Thoracic aorta (tissue), 2 donors: ENCODE results near the gene CLCF1. TPM values are rescaled to one million over a fixed set of nuclear protein-coding genes. Genes with fewer than 3 reads are reported as not detected.

Experiments used
- ATAC-seq: fragments of 150-250 bp; one replicate; pipeline ENCODE4 v1.8.0; 2017; ENCODE audit warnings: low read depth; ENCODE audit not compliant: insufficient number of reproducible peaks, low FRiP score
- DNase-seq: peaks from one replicate; pipeline ENCODE4 v3.0.0-alpha.2; 2020; ENCODE audit warnings: low spot score
- H3K27ac ChIP-seq, 2 donors: fragments of 200-600 bp; sonication (generic); 1 replicate in 1 of 2; 2 replicates in 1 of 2; pipeline ENCODE4 v1.5.1; 2016; ENCODE audit warnings: mild to moderate bottlenecking in 2 of 2, moderate library complexity in 2 of 2
- H3K27me3 ChIP-seq: fragments of 200-600 bp; sonication (generic); replicated peaks from 2 replicates; pipeline ENCODE4 v1.6.0; 2016; ENCODE audit warnings: mild to moderate bottlenecking; ENCODE audit not compliant: insufficient read depth
- H3K36me3 ChIP-seq: fragments of 200-600 bp; sonication (generic); one replicate; pipeline ENCODE4 v1.5.1; 2016
- H3K4me1 ChIP-seq, 2 donors: fragments of 200-600 bp; sonication (generic); 1 replicate in 1 of 2; 2 replicates in 1 of 2; pipeline versions ENCODE4 v1.5.1 to v1.6.0; 2016; ENCODE audit warnings: low read depth in 2 of 2, mild to moderate bottlenecking in 1 of 2; ENCODE audit not compliant: control insufficient read depth in 1 of 2
- H3K4me3 ChIP-seq: fragments of 200-600 bp; sonication (generic); 2 replicates; pipeline ENCODE4 v1.5.1; 2016; ENCODE audit warnings: mild to moderate bottlenecking
- H3K9me3 ChIP-seq: fragments of 200-600 bp; sonication (generic); 2 replicates; pipeline ENCODE4 v1.5.1; 2016
- total RNA-seq, 2 donors: library from RNA; depleted of rRNA; stranded (reverse); fragments of >200 nt; gene quantifications; one replicate each; pipeline versions ENCODE4 v1.1.0 to v1.2.3, GENCODE V29; 2016
- TF ChIP-seq, protein P1 (sequence below): fragments of 200-600 bp; sonication (generic); IDR thresholded peaks from one replicate; pipeline ENCODE4 v1.5.1; 2019; ENCODE audit warnings: antibody characterized with exemption

CLCF1 gene
- total RNA-seq, 2 donors from 2014 or later = 27.1 to 38.1 TPM

DNA sequence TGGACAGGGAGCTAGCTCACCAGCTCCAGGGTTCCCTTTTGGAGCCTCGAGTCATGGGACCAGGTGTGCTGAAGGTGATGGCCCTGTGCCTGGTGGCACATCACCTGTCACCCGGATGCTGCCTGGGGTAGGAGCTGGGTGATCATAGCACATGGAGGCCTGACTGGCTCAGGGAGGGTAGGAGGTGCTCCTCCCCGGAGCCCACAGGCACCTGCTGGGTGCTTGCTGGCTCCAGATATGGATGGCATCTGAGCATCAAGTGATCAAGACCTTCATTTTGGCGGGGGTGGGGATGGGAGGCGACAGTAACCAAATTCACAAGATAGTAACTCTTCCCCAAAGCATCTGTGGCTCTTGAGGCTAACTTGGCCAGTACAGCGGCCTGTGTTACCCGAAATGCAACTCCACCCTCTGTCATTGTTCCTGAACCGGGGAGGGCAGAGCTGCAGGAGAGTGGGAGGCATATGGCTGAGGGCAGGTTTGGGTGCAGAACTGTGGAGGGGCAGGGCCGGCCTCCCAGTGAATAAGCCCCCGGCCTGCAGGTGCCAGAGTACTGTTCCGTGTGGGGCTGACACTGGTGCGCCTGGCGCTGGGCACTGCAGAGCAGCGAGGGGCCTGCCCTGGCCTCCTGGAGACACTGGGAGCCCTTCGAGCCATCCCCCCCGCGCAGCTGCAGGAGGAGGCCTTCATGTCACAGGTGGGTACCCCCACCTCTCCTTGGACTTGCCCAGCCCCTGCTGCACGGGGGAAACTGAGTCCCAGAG, 35.2 kb upstream of the CLCF1 start:
- no peak overlapping the region for H3K27ac ChIP-seq
- no peaks in the 10 kb centered on the region for H3K36me3 ChIP-seq
- TF ChIP-seq, protein P1, sequence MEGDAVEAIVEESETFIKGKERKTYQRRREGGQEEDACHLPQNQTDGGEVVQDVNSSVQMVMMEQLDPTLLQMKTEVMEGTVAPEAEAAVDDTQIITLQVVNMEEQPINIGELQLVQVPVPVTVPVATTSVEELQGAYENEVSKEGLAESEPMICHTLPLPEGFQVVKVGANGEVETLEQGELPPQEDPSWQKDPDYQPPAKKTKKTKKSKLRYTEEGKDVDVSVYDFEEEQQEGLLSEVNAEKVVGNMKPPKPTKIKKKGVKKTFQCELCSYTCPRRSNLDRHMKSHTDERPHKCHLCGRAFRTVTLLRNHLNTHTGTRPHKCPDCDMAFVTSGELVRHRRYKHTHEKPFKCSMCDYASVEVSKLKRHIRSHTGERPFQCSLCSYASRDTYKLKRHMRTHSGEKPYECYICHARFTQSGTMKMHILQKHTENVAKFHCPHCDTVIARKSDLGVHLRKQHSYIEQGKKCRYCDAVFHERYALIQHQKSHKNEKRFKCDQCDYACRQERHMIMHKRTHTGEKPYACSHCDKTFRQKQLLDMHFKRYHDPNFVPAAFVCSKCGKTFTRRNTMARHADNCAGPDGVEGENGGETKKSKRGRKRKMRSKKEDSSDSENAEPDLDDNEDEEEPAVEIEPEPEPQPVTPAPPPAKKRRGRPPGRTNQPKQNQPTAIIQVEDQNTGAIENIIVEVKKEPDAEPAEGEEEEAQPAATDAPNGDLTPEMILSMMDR = no peak
- ATAC-seq (no peak), DNase-seq (no peak)
- no peaks in the 10 kb centered on the region for H3K9me3 ChIP-seq
- peaks cover 5% of the 10 kb centered on the region for H3K27me3 ChIP-seq
- H3K4me3 ChIP-seq = no peak overlapping the region
- no peaks in the 10 kb centered on the region for H3K4me1 ChIP-seq

GRCh38 chr11:67407688-67408163, 34.3 kb upstream of the CLCF1 start:
- no peak for ATAC-seq
- H3K27me3 ChIP-seq = peaks cover 5% of the 10 kb centered on the region
- TF ChIP-seq, protein P1 = no peak
- DNase-seq = no peak
- H3K27ac ChIP-seq = no peak overlapping the region
- H3K9me3 ChIP-seq = no peaks in the 10 kb centered on the region
- H3K4me1 ChIP-seq = no peaks in the 10 kb centered on the region
- H3K36me3 ChIP-seq = no peaks in the 10 kb centered on the region
- no peak overlapping the region for H3K4me3 ChIP-seq

GRCh38 chr11:67406969-67407687, 33.7 kb upstream of the CLCF1 start:
- TF ChIP-seq, protein P1 = no peak
- Histone ChIP-seq H3K4me3 (no peak overlapping the region), H3K27ac (no peak overlapping the region), H3K9me3 (no peaks in the 10 kb centered on the region), H3K27me3 (peaks cover 5% of the 10 kb centered on the region), H3K36me3 (no peaks in the 10 kb centered on the region), H3K4me1 (peaks cover 0 to 4% of the 10 kb centered on the region in 2 donors)
- no peak for DNase-seq
- no peak for ATAC-seq

GRCh38 chr11:67406420-67406968, 33.1 kb upstream of the CLCF1 start:
- DNase-seq = no peak
- ATAC-seq = no peak
- Histone ChIP-seq H3K36me3 (no peaks in the 10 kb centered on the region), H3K27me3 (peaks cover 5% of the 10 kb centered on the region), H3K9me3 (no peaks in the 10 kb centered on the region), H3K4me3 (no peak overlapping the region), H3K27ac (no peak overlapping the region), H3K4me1 (peaks cover 0 to 6% of the 10 kb centered on the region in 2 donors)
- TF ChIP-seq, protein P1 = no peak
